Breast epithelium (tissue), 3 donors: ENCODE results near the gene ANKMY2.

Experiments used
- CTCF ChIP-seq, 3 donors: fragments of 450-650 bp; IDR thresholded peaks; one replicate each; pipeline ENCODE4 v1.5.1; 2016 to 2017; ENCODE audit warnings: antibody characterized with exemption in 3 of 3, mild to moderate bottlenecking in 3 of 3, moderate library complexity in 3 of 3
- POLR2A ChIP-seq: fragments of 450-650 bp; IDR thresholded peaks from one replicate; pipeline ENCODE4 v1.6.1; 2016; ENCODE audit warnings: antibody characterized with exemption, mild to moderate bottlenecking, moderate library complexity

DNA sequence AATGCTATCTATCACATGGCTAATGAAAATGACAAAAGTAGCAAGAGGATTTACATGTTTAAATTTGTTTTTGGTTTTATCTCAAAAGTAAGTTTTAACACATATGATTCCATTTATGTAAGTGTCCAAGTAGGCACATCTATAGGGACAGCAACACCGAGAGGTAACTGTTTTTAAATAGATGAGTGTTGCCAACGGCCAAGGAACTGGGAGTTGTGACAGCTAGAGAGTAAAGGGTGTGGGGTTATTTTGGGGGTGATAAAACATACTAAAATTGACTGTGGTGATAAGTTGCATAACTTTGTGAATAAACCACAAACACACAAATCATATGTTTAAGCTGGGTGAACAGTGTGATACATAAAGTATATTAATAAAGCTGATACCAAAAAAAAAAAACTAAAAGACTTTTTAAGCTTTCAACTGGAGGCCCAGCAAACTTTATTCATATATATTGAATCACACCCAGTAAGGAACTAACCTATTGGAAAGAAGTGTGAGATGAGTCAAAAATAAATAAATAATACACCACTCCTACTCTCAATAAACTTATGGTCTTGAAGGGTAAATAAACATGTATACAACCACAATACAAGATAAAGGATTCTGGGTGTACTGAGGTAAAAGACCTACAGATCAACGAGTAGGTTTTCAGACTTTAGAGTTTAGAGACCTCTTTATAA is 85.9 kb downstream of the ANKMY2 start:
- TF ChIP-seq POLR2A (no peak), CTCF (IDR thresholded peaks at IDR 0.05) (no peak)
